SU-DHL-6 (cell line): ENCODE results near the gene FBXW8.

Experiments used
- CTCF ChIP-seq: fragments of 200-600 bp; sonication (generic); IDR thresholded peaks from one replicate; pipeline ENCODE4 v1.5.1; 2017; ENCODE audit warnings: antibody characterized with exemption, mild to moderate bottlenecking, low read length, moderate library complexity; ENCODE audit not compliant: insufficient read depth, poor library complexity, severe bottlenecking
- EZH2phosphoT487 ChIP-seq: fragments of 200-600 bp; sonication (generic), shearing (Covaris generic); conservative IDR thresholded peaks from 2 replicates; pipeline ENCODE4 v1.6.1; 2018; ENCODE audit warnings: mild to moderate bottlenecking, antibody characterized with exemption, low read length, moderate library complexity, mixed read lengths

GRCh38 chr12:117052386-117053049 is 141.8 kb downstream of the FBXW8 start:
- TF ChIP-seq CTCF, result no peak
- TF ChIP-seq EZH2phosphoT487, result no peak
